Left ventricle myocardium inferior (tissue), 1 donor: ENCODE results near the gene RSL24D1. TPM values are rescaled to one million over a fixed set of nuclear protein-coding genes. Genes with fewer than 3 reads are reported as not detected.

ENCODE experiments used
- DNase-seq: peaks from one replicate; pipeline ENCODE4 v3.0.0-alpha.2; 2020
- H3K27ac ChIP-seq: fragments of 200-600 bp; replicated peaks from 2 replicates; pipeline ENCODE4 v1.8.0; 2021
- H3K27me3 ChIP-seq: fragments of 200-600 bp; 2 replicates; pipeline ENCODE4 v1.8.0; 2021; ENCODE audit warnings: low read depth
- H3K36me3 ChIP-seq: fragments of 200-600 bp; 2 replicates; pipeline ENCODE4 v1.8.0; 2021
- H3K4me1 ChIP-seq: fragments of 200-600 bp; 2 replicates; pipeline ENCODE4 v1.8.0; 2021
- H3K4me3 ChIP-seq: fragments of 200-600 bp; 2 replicates; pipeline ENCODE4 v1.8.0; 2021; ENCODE audit warnings: mild to moderate bottlenecking, moderate library complexity
- H3K9me3 ChIP-seq: fragments of 200-600 bp; replicated peaks from 2 replicates; pipeline ENCODE4 v1.8.0; 2021
- intact Hi-C: fragments of 100-400 bp; cut with micrococcal nuclease; formaldehyde crosslinking; loops from one replicate; pipeline ENCODE4 v1.11.0; 2022
- total RNA-seq: library from RNA; stranded (reverse); fragmentation: NEBNext Ultra II Directional; extraction: Animal tissue kit (Norgen Biotek cat#: 25700); gene quantifications from one replicate; pipeline ENCODE4 v1.2.1, GENCODE V29; 2021
- TF ChIP-seq, protein P1 (sequence below): fragments of 200-600 bp; IDR thresholded peaks from 2 replicates; pipeline ENCODE4 v1.8.0; 2021; ENCODE audit warnings: antibody characterized with exemption, mild to moderate bottlenecking, borderline replicate concordance
- donor health status: DM: no; HTN: yes; CAD: no; lungs with severe emphysema.

The RSL24D1 gene
- total RNA-seq, 1 donor from 2014 or later, result 44.4 TPM

DNA sequence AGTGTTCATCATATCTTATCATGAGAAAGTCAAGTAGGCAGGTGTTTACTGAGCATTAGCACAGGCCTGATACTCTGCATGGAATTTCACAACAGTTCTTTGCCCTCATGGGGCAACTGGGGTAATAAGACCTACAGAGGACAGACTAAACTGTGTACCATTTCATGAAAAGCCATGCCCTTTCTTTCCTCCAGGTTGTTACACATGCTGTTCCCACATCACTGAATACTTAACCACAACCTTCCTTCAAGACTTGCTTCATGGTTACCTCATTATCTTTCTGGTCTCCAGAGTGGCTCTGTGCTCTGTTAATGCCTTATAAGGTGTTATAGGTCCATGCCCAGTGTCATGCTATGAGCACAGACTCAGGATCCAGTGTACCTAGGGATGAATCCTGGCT is 28.2 kb upstream of the RSL24D1 start:
- Histone ChIP-seq H3K9me3 (no peaks in the 10 kb centered on the region), H3K4me3 (no peak overlapping the region), H3K27me3 (no peaks in the 10 kb centered on the region), H3K4me1 (no peaks in the 10 kb centered on the region), H3K36me3 (no peaks in the 10 kb centered on the region), H3K27ac (no peak overlapping the region)
- intact Hi-C loops, result no loop called here
- no peak for DNase-seq
- TF ChIP-seq, protein P1, sequence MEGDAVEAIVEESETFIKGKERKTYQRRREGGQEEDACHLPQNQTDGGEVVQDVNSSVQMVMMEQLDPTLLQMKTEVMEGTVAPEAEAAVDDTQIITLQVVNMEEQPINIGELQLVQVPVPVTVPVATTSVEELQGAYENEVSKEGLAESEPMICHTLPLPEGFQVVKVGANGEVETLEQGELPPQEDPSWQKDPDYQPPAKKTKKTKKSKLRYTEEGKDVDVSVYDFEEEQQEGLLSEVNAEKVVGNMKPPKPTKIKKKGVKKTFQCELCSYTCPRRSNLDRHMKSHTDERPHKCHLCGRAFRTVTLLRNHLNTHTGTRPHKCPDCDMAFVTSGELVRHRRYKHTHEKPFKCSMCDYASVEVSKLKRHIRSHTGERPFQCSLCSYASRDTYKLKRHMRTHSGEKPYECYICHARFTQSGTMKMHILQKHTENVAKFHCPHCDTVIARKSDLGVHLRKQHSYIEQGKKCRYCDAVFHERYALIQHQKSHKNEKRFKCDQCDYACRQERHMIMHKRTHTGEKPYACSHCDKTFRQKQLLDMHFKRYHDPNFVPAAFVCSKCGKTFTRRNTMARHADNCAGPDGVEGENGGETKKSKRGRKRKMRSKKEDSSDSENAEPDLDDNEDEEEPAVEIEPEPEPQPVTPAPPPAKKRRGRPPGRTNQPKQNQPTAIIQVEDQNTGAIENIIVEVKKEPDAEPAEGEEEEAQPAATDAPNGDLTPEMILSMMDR, result no peak

GRCh38 chr15:55222588-55222987 is 25.8 kb upstream of the RSL24D1 start:
- Histone ChIP-seq H3K27me3 (no peaks in the 10 kb centered on the region), H3K36me3 (no peaks in the 10 kb centered on the region), H3K27ac (no peak overlapping the region), H3K4me3 (no peak overlapping the region), H3K9me3 (no peaks in the 10 kb centered on the region), H3K4me1 (no peaks in the 10 kb centered on the region)
- DNase-seq, result no peak
- TF ChIP-seq, protein P1, result no peak
- intact Hi-C loops, result no loop called here

DNA sequence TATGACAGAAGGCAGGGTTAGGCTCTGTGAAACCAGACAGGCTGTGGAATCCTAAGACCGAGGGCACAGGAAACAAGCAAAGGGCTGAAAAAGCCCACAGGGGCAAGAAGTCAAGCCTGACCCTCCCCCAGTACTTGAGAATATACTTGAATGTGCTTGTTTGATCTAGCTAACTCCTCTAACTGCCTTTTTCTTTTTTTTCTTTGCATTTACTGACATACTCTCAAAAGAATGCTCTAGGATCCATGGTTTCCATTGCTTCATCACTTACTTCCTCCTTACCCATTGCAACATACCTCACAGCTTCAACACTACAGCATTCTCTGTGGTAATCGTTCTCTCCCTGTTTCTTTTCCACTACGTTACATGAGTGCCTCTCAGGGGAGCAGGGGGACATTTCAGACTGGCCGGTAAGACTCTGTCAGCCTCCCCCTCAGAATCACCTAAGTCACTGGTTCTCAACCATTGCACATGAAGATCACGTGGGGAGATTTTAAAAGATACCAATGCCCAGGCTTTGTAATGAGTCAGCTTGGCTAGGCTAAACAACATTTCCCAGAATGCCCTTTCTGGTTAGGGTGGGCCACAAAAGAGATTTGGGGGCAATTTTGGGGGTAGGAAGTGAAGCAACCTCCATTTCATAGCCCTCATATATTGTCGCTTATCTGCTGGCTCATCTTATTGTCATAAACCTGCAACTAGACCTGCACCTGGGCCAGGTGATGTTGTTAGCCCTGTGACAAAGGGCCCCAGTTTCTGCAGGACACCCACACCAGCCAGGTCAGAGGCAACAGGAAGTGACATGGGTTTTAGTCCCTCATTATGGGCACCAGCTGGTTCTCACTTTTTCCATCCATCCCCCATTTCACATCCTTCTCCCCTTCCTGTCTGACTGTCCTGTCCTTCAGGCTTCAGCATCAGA is 24.6 kb upstream of the RSL24D1 start:
- no peaks in the 10 kb centered on the region for H3K27me3 ChIP-seq
- DNase-seq, result no peak
- intact Hi-C loops, result no loop called here
- no peaks in the 10 kb centered on the region for H3K36me3 ChIP-seq
- no peak overlapping the region for H3K27ac ChIP-seq
- TF ChIP-seq, protein P1, result no peak
- no peaks in the 10 kb centered on the region for H3K4me1 ChIP-seq
- no peaks in the 10 kb centered on the region for H3K9me3 ChIP-seq
- H3K4me3 ChIP-seq, result no peak overlapping the region

- Histone ChIP-seq H3K9me3 (no peaks in the 10 kb centered on the region), H3K36me3 (no peaks in the 10 kb centered on the region), H3K27ac (no peak overlapping the region), H3K27me3 (no peaks in the 10 kb centered on the region), H3K4me3 (no peak overlapping the region), H3K4me1 (no peaks in the 10 kb centered on the region)
- no peak for DNase-seq
- TF ChIP-seq, protein P1, result no peak
- intact Hi-C loops, result no loop called here
Measured at GRCh38 chr15:55220606-55221005, 23.9 kb upstream of the RSL24D1 start.

DNA sequence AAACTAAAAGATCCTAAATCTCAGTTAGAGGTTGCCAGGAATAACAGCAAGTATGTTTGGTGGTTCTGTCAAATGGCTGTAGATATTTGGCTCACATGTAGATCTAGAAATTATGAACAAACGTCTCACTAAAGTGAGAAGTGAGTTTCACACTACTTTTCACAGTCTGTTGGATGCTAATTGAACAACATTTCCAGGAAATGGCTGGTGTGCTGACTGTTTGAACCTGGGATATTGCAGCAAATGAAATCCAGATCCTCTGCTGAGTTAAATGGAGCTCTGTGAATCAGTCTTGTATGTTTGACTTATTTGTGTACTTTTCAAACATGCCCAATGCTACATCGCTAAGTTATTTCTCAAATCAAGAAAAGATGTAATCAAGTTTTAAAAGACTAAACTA is 21.3 kb upstream of the RSL24D1 start:
- no peaks in the 10 kb centered on the region for H3K9me3 ChIP-seq
- no peaks in the 10 kb centered on the region for H3K36me3 ChIP-seq
- H3K27ac ChIP-seq, result no peak overlapping the region
- H3K4me3 ChIP-seq, result no peak overlapping the region
- no peak for DNase-seq
- TF ChIP-seq, protein P1, result no peak
- H3K27me3 ChIP-seq, result no peaks in the 10 kb centered on the region
- no peaks in the 10 kb centered on the region for H3K4me1 ChIP-seq
- intact Hi-C loops, result loop anchor here (5.0 kb wide), 2 partner anchors 74 to 219 kb away; no protein-coding TSS in a partner anchor
